ENCODE results near the gene KCNB1.

- TF ChIP-seq CTCF (IDR thresholded peaks at IDR 0.05), result peak; percentile 52
- TF ChIP-seq EZH2 (IDR thresholded peaks at IDR 0.05; ENCODE audit: borderline replicate concordance, insufficient read depth, low read depth, low read length, poor library complexity, severe bottlenecking), result no peak
These were observed 2.0 kb upstream of the KCNB1 start for GRCh38 chr20:49484180-49485140.

Measured in B cell (primary cell).